ENCODE measurements around the gene VBP1. TPM values are rescaled to one million over a fixed set of nuclear protein-coding genes. Genes with fewer than 3 reads are reported as not detected.
"Not testable (repeated sequence)": the region's sequence is repeated elsewhere in the genome, so short reads cannot be mapped to it uniquely, and the experiment has no call there.

VBP1 gene
- total RNA-seq, 6 experiments from 2014 or later: 62.8 to 69.5 (median 66.5) TPM

DNA sequence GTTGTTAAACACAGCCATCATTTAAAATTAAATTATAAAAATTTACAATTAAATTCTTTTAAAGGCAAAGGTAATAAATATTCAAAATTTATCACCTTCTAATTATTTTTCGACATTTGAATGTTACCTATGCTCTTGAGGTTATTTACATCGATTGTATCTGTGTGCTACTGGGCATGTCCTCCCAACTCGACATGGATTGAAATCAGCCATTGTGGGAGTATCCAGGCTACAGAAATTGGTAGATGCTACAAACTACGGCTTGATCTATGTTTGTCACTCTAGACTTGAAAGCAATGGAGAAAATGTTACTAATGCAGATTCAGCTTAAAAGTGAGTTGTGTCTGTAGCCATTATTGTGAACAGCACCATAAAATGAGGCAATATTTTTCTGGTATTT is 2.5 kb upstream of the VBP1 start:
- TF ChIP-seq CTCF (IDR thresholded peaks at IDR 0.05): no peak
- H3K4me3 Mint-ChIP-seq: no peak overlapping the region
- H3K27ac Mint-ChIP-seq: no peak overlapping the region
- H3K4me1 Mint-ChIP-seq (ENCODE audit: low read depth): peaks cover 19% of the 10 kb centered on the region
- no peaks in the 10 kb centered on the region for H3K9me3 Mint-ChIP-seq
- H3K27me3 Mint-ChIP-seq (ENCODE audit: insufficient read depth): no peaks in the 10 kb centered on the region; the same call in 1 of the 2 replicates
- no peak for DNase-seq
- H3K36me3 Mint-ChIP-seq (ENCODE audit: low read depth): no peaks in the 10 kb centered on the region

- Mint-ChIP-seq H3K9me3 (no peaks in the 10 kb centered on the region), H3K4me1 (ENCODE audit: low read depth) (peaks cover 24% of the 10 kb centered on the region), H3K36me3 (ENCODE audit: low read depth) (no peaks in the 10 kb centered on the region), H3K27ac (peak overlapping the region; percentile 96), H3K4me3 (peak overlapping the region; percentile 99), H3K27me3 (ENCODE audit: insufficient read depth) (no peaks in the 10 kb centered on the region)
- no peak for DNase-seq
- TF ChIP-seq CTCF (IDR thresholded peaks at IDR 0.05): no peak
These were observed 649 bp upstream of the VBP1 start for GRCh38 chrX:155215443-155216178.

DNA sequence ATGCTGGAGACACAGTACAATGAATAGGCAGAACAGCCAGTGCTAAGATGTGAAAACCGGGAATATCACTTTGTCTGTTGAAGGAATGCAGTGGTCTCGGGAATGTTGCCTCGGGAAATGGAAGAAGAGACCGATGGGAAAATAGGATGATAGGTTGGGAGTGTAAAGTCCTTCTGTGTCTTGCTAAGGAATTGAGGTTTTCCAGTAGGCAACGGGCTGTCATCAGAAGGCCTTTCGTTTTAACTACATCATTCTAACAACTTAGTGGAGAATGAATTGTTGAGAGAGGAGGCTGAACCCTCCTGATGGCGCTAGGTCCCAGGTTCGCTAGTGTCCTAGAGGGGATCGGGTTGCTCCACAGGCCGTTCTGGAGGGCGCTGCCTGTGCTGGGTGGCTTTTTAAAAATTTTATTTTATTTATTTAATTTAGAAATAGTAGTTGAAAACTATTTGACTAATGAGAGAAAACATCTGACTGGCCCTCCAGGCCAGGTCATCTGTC is 730 bp downstream of the VBP1 start:
- TF ChIP-seq CTCF (IDR thresholded peaks at IDR 0.05): no peak; the same call in 1 of the 2 replicates
- peak overlapping the region; percentile 99 for H3K4me3 Mint-ChIP-seq
- no peaks in the 10 kb centered on the region for H3K27me3 Mint-ChIP-seq (ENCODE audit: insufficient read depth)
- peak overlapping the region; percentile 96 for H3K27ac Mint-ChIP-seq
- DNase-seq: peak; percentile 1
- H3K4me1 Mint-ChIP-seq (ENCODE audit: low read depth): peaks cover 24% of the 10 kb centered on the region
- H3K9me3 Mint-ChIP-seq: no peaks in the 10 kb centered on the region
- H3K36me3 Mint-ChIP-seq (ENCODE audit: low read depth): 0 out of 2 replicates have a peak, but pooled peaks cover 6% of the 10 kb centered on the region

- TF ChIP-seq CTCF (IDR thresholded peaks at IDR 0.05): no peak
- DNase-seq: no peak
- peaks cover 24% of the 10 kb centered on the region for H3K4me1 Mint-ChIP-seq (ENCODE audit: low read depth)
- no peaks in the 10 kb centered on the region for H3K27me3 Mint-ChIP-seq (ENCODE audit: insufficient read depth)
- H3K27ac Mint-ChIP-seq: peak overlapping the region; percentile 52; the same call in 1 of the 2 replicates
- H3K4me3 Mint-ChIP-seq: peak overlapping the region; percentile 37
- H3K36me3 Mint-ChIP-seq (ENCODE audit: low read depth): 0 out of 2 replicates have a peak, but pooled peaks cover 8% of the 10 kb centered on the region
- H3K9me3 Mint-ChIP-seq: no peaks in the 10 kb centered on the region
These were observed 2.5 kb downstream of the VBP1 start for GRCh38 chrX:155218777-155219176.

DNA sequence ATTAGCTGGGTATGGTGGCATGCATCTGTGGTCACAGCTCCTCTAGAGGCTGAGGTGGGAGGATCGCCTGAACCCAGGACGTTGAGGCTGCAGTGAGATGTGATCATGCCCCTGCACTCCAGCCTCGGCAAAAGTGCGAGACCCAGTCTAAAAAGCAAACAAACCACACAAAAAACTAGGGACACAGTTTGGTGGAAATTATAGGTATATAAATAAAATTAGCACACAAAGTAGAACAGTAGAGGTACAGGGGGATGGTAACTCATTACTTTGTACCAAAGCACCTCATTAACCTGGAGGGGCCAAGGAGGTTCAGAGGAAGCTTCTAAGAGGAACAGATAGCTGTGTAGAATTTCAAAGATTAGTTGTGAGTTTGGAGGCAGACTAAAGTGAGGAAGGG is 5.1 kb downstream of the VBP1 start:
- H3K9me3 Mint-ChIP-seq: no peaks in the 10 kb centered on the region
- no peak for DNase-seq
- 0 out of 2 replicates have a peak, but pooled peaks cover 8% of the 10 kb centered on the region for H3K36me3 Mint-ChIP-seq (ENCODE audit: low read depth)
- H3K27ac Mint-ChIP-seq: no peak overlapping the region
- H3K27me3 Mint-ChIP-seq (ENCODE audit: insufficient read depth): no peaks in the 10 kb centered on the region
- TF ChIP-seq CTCF (IDR thresholded peaks at IDR 0.05): no peak
- peaks cover 24% of the 10 kb centered on the region for H3K4me1 Mint-ChIP-seq (ENCODE audit: low read depth)
- H3K4me3 Mint-ChIP-seq: no peak overlapping the region

- not testable (repeated sequence) for H3K4me3 Mint-ChIP-seq; H3K9me3 Mint-ChIP-seq; H3K27ac Mint-ChIP-seq; H3K27me3 Mint-ChIP-seq (ENCODE audit: insufficient read depth); DNase-seq; H3K36me3 Mint-ChIP-seq (ENCODE audit: low read depth); H3K4me1 Mint-ChIP-seq (ENCODE audit: low read depth)
These were observed 7.5 kb downstream of the VBP1 start for GRCh38 chrX:155223746-155224145.

All from HFFc6 (cell line).